HEK293 (cell line): ENCODE measurements around the gene KRT33A.

ENCODE experiments used
- CTCF ChIA-PET: fragments of 350-600 bp; formaldehyde crosslinking; extraction: SDS; loops from one replicate; lab custom pipeline; 2021; ENCODE audit warnings: antibody characterized with exemption; lab: Yijun Ruan, JAX
- POLR2A ChIA-PET: fragments of 300-600 bp; formaldehyde crosslinking; extraction: SDS; loops from one replicate; lab custom pipeline; 2020; ENCODE audit warnings: antibody characterized with exemption, inconsistent platforms; lab: Yijun Ruan, JAX
- H3K27ac ChIP-seq: fragments of 200-500 bp; sonication (Bioruptor generic); 2 replicates; pipeline ENCODE4 v1.5.1; 2014; ENCODE audit warnings: low read depth, low read length, control low read depth, inconsistent platforms; ENCODE audit errors: extremely low read depth
- H3K36me3 ChIP-seq, 2 experiments: fragments of 200-500 bp in 1 of 2; sonication (Bioruptor generic) in 1 of 2; 1 replicate in 1 of 2; 2 replicates in 1 of 2; pipeline ENCODE4 v1.5.1; 2014 to 2017; ENCODE audit warnings: inconsistent platforms in 2 of 2, low read length in 2 of 2; ENCODE audit not compliant: control insufficient read depth in 2 of 2, insufficient read depth in 1 of 2
- H3K4me1 ChIP-seq: fragments of 200-500 bp; sonication (Bioruptor generic); 2 replicates; pipeline ENCODE4 v1.5.1; 2014; ENCODE audit warnings: mild to moderate bottlenecking, low read length, inconsistent platforms; ENCODE audit not compliant: control insufficient read depth, insufficient read depth
- H3K4me3 ChIP-seq: 2 replicates; pipeline ENCODE4 v1.5.1; 2011; ENCODE audit warnings: low read depth, mild to moderate bottlenecking, control low read depth, low read length, moderate library complexity
- H3K9me3 ChIP-seq: fragments of 200-500 bp; sonication (Bioruptor generic); 2 replicates; pipeline ENCODE4 v1.5.1; 2014; ENCODE audit warnings: low read depth, low read length, inconsistent platforms; ENCODE audit not compliant: control insufficient read depth, insufficient read depth
- EGR2 ChIP-seq: fragments of 450-650 bp; formaldehyde crosslinking; IDR thresholded peaks from 2 replicates; pipeline ENCODE4 v1.5.1; 2016; ENCODE audit warnings: low read depth, missing biosample characterization, missing genetic modification characterization
- GLIS2 ChIP-seq: fragments of 450-650 bp; formaldehyde crosslinking; IDR thresholded peaks from 2 replicates; pipeline ENCODE4 v1.5.1; 2016; ENCODE audit warnings: missing biosample characterization, missing genetic modification characterization
- OVOL3 ChIP-seq: fragments of 450-650 bp; formaldehyde crosslinking; IDR thresholded peaks from 2 replicates; pipeline ENCODE4 v1.5.1; 2016; ENCODE audit warnings: missing biosample characterization, missing genetic modification characterization
- ZIC2 ChIP-seq: fragments of 450-650 bp; formaldehyde crosslinking; IDR thresholded peaks from 2 replicates; pipeline ENCODE4 v1.5.1; 2016; ENCODE audit warnings: missing biosample characterization, missing genetic modification characterization
- ZNF202 ChIP-seq: fragments of 450-650 bp; formaldehyde crosslinking; IDR thresholded peaks from 2 replicates; pipeline ENCODE4 v1.5.1; 2016; ENCODE audit warnings: missing biosample characterization, missing genetic modification characterization, borderline replicate concordance
- ZNF239 ChIP-seq: fragments of 450-650 bp; formaldehyde crosslinking; IDR thresholded peaks from 2 replicates; pipeline ENCODE4 v1.5.1; 2016; ENCODE audit warnings: missing biosample characterization, missing genetic modification characterization
- ZNF292 ChIP-seq: fragments of 450-650 bp; formaldehyde crosslinking; IDR thresholded peaks from 2 replicates; pipeline ENCODE4 v1.5.1; 2016; ENCODE audit warnings: low read depth, missing biosample characterization, missing genetic modification characterization, borderline replicate concordance
- ZNF501 ChIP-seq: fragments of 450-650 bp; formaldehyde crosslinking; IDR thresholded peaks from 2 replicates; pipeline ENCODE4 v1.5.1; 2016; ENCODE audit warnings: missing biosample characterization, missing genetic modification characterization
- ZNF596 ChIP-seq: fragments of 450-650 bp; IDR thresholded peaks from 2 replicates; pipeline ENCODE4 v1.5.0; 2018; ENCODE audit warnings: missing biosample characterization, mild to moderate bottlenecking, missing genetic modification characterization, moderate library complexity
- ZNF629 ChIP-seq: fragments of 450-650 bp; formaldehyde crosslinking; IDR thresholded peaks from 2 replicates; pipeline ENCODE4 v1.5.1; 2017; ENCODE audit warnings: missing biosample characterization, missing genetic modification characterization
- TF ChIP-seq, protein P1 (sequence below): fragments of 450-650 bp; formaldehyde crosslinking; conservative IDR thresholded peaks from 2 replicates; pipeline ENCODE4 v1.5.1; 2016; ENCODE audit warnings: low read depth, missing biosample characterization, missing genetic modification characterization
- TF ChIP-seq, protein P2 (sequence below): fragments of 450-650 bp; formaldehyde crosslinking; IDR thresholded peaks from 2 replicates; pipeline ENCODE4 v1.5.1; 2016; ENCODE audit warnings: missing biosample characterization, missing genetic modification characterization
- TF ChIP-seq, protein P3 (sequence below): fragments of 450-650 bp; formaldehyde crosslinking; conservative IDR thresholded peaks from 2 replicates; pipeline ENCODE4 v1.5.1; 2016; ENCODE audit warnings: low read depth, missing biosample characterization, missing genetic modification characterization

The KRT33A gene

GRCh38 chr17:41315814-41316445, 34.7 kb downstream of the KRT33A start:
- Histone ChIP-seq H3K4me1 (no peaks in the 10 kb centered on the region), H3K9me3 (no peaks in the 10 kb centered on the region), H3K4me3 (no peak overlapping the region)
- CTCF ChIA-PET: interaction anchor here (2.4 kb wide), 1 partner anchor 13 kb away, joined by 10 read pairs; no protein-coding TSS in a partner anchor
- TF ChIP-seq, protein P1, sequence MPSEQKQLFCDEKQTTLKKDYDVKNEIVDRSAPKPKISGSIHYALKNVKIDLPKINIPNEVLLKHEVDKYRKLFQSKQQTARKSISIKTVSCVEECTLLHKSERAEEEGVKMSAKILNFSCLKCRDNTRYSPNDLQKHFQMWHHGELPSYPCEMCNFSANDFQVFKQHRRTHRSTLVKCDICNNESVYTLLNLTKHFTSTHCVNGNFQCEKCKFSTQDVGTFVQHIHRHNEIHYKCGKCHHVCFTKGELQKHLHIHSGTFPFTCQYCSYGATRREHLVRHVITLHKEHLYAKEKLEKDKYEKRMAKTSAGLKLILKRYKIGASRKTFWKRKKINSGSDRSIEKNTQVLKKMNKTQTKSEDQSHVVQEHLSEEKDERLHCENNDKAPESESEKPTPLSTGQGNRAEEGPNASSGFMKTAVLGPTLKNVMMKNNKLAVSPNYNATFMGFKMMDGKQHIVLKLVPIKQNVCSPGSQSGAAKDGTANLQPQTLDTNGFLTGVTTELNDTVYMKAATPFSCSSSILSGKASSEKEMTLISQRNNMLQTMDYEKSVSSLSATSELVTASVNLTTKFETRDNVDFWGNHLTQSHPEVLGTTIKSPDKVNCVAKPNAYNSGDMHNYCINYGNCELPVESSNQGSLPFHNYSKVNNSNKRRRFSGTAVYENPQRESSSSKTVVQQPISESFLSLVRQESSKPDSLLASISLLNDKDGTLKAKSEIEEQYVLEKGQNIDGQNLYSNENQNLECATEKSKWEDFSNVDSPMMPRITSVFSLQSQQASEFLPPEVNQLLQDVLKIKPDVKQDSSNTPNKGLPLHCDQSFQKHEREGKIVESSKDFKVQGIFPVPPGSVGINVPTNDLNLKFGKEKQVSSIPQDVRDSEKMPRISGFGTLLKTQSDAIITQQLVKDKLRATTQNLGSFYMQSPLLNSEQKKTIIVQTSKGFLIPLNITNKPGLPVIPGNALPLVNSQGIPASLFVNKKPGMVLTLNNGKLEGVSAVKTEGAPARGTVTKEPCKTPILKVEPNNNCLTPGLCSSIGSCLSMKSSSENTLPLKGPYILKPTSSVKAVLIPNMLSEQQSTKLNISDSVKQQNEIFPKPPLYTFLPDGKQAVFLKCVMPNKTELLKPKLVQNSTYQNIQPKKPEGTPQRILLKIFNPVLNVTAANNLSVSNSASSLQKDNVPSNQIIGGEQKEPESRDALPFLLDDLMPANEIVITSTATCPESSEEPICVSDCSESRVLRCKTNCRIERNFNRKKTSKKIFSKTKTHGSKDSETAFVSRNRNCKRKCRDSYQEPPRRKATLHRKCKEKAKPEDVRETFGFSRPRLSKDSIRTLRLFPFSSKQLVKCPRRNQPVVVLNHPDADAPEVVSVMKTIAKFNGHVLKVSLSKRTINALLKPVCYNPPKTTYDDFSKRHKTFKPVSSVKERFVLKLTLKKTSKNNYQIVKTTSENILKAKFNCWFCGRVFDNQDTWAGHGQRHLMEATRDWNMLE (tag by site-specific recombination): no peak
- peak; percentile 6 for TF ChIP-seq ZIC2
- TF ChIP-seq, all 188 proteins: peak for 1
- Histone ChIP-seq H3K36me3 (no peaks in the 10 kb centered on the region), H3K27ac (no peak overlapping the region)
- POLR2A ChIA-PET: no interaction called here

DNA sequence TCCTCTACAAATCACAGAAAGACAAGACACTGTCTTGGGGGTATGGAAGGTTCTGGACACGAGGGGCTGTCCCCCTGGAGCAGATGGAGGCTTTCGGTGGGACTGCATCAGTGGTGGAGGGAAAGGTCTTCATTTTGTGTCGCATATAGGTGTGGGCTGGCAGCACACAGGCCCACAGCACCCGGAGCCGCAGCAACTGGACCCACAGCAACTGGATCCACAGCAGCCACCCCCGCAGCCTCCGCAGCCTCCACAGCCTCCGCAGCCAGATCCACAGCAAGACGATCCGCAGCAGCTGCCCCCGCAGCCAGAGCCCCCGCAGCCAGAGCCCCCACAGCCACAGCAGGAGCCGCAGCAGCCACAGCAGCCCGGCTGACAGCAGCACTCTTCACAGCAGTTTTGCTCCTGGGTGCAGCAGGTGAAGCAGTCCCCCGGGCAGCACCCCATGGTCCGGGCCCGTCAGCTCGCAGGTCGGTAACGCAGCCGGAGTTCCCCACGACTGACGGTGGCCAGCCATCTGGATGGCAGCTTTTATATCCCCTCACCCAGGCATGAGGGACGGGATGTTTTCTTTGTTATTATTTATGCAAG, 35.3 kb downstream of the KRT33A start, which contains the start of gene KRTAP17-1:
Gene KRTAP17-1, minus strand, starts transcription at position 507 of the 591 bp plus-strand sequence. Its CDS starts 60 bp downstream, at position 447.
- H3K4me3 ChIP-seq: no peak within 1 kb of the TSS
- no peaks in the 10 kb centered on the region for H3K36me3 ChIP-seq
- H3K9me3 ChIP-seq: no peaks in the 10 kb centered on the region
- no peak for TF ChIP-seq ZNF629 (tag by site-specific recombination)
- no peak for TF ChIP-seq GLIS2 (tag by site-specific recombination)
- no peak for TF ChIP-seq ZNF501 (tag by site-specific recombination)
- TF ChIP-seq, protein P2, sequence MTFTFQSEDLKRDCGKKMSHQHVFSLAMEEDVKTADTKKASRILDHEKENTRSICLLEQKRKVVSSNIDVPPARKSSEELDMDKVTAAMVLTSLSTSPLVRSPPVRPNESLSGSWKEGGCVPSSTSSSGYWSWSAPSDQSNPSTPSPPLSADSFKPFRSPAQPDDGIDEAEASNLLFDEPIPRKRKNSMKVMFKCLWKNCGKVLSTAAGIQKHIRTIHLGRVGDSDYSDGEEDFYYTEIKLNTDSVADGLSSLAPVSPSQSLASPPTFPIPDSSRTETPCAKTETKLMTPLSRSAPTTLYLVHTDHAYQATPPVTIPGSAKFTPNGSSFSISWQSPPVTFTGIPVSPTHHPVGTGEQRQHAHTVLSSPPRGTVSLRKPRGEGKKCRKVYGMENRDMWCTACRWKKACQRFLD (tag by site-specific recombination): no peak
- TF ChIP-seq ZNF202 (tag by site-specific recombination): no peak
- TF ChIP-seq ZNF239: no peak
- TF ChIP-seq ZNF596 (tag by site-specific recombination): no peak
- no peak for TF ChIP-seq OVOL3
- TF ChIP-seq, protein P3, sequence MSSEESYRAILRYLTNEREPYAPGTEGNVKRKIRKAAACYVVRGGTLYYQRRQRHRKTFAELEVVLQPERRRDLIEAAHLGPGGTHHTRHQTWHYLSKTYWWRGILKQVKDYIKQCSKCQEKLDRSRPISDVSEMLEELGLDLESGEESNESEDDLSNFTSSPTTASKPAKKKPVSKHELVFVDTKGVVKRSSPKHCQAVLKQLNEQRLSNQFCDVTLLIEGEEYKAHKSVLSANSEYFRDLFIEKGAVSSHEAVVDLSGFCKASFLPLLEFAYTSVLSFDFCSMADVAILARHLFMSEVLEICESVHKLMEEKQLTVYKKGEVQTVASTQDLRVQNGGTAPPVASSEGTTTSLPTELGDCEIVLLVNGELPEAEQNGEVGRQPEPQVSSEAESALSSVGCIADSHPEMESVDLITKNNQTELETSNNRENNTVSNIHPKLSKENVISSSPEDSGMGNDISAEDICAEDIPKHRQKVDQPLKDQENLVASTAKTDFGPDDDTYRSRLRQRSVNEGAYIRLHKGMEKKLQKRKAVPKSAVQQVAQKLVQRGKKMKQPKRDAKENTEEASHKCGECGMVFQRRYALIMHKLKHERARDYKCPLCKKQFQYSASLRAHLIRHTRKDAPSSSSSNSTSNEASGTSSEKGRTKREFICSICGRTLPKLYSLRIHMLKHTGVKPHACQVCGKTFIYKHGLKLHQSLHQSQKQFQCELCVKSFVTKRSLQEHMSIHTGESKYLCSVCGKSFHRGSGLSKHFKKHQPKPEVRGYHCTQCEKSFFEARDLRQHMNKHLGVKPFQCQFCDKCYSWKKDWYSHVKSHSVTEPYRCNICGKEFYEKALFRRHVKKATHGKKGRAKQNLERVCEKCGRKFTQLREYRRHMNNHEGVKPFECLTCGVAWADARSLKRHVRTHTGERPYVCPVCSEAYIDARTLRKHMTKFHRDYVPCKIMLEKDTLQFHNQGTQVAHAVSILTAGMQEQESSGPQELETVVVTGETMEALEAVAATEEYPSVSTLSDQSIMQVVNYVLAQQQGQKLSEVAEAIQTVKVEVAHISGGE (tag by site-specific recombination): 0 out of 2 replicates have a peak, but pooled peaks have one; percentile 28
- TF ChIP-seq ZNF292 (tag by site-specific recombination): no peak
- TF ChIP-seq ZIC2: peak; percentile 92
- no peak for TF ChIP-seq EGR2 (tag by site-specific recombination)
- no peaks in the 10 kb centered on the region for H3K4me1 ChIP-seq
- no peak within 1 kb of the TSS for H3K27ac ChIP-seq
- ChIA-PET POLR2A (no interaction called here), CTCF (interaction anchor here (1.7 to 2.4 kb wide), 2 partner anchors 8 to 14 kb away, joined by 7 to 10 read pairs; no protein-coding TSS in a partner anchor)
